AG20443 (cell line): ENCODE measurements around the gene DTX1.
"Not testable (repeated sequence)": the region's sequence is repeated elsewhere in the genome, so short reads cannot be mapped to it uniquely, and the experiment has no call there.

ENCODE experiments used
- DNase-seq: peaks from one replicate; pipeline ENCODE4 v3.0.0; 2012; ENCODE audit warnings: low spot score, mixed read lengths

Gene DTX1

DNA sequence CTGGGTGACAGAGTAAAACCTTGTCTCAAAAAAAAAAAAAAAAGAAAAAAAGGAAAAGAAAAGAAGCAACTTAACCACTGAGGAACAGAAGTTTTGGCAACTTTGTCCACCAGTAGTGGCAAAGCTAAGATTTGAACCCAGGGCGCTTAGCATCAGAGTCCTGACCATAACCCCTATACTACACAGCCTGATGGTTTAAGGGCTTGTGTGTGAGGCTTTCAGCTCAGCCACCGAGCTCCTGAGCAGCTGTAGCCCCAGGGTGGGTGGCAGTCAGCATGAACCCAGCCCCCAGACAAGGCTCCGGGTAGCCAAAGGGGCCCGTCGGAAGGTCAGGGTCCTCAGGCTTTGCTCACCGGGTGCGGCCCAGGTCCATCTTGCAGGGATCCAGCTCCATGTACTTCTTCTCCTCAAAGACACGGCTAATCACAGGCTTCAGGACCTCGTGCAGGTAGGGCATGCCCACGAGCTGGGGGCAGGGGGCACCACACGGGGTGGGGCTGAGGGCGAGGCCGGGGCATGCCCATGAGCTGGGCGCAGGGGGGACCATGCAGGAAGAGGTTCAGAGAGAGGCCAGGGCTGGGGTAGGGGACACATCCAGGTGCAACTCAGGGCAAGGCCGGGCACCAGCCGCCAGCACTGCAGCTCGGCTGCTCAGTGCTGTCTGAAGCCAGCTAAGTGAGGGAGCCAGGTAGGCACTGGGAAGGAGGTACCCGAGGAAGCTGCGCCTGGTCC, 58.1 kb downstream of the DTX1 start:
- no peak for DNase-seq

DNA sequence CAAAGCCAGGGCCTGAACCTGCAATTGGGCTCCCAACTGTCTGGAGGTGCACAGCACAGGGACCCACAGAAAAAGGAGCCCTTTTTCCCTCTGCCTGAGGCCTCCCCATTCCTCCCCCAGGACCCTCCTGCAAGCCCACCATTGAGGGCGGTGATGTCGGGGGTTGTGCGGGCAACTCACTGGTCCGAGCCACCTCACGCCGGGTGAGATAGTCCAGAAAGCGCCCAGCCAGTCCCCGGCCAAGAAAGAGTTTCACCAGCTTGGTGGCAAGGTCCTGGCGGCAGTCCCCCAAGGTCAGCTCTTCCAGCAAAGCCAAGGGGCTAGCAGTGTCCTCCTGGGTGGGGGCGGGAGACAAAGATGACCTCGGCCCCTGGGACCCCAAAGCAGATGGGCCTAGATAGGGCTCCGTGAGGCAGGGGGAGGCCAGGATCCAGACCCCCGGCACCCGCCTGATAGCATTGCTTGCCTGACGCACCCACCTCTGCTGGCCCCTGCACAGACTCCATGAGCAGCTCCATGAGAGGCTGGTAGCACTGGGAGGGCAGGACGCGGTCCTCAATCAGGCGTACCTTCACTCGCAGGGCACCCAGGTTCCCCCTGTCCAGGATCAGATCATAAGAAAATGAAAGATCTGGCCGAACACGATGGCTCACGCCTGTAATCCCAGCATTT, 59.1 kb downstream of the DTX1 start:
- no peak for DNase-seq

DNA sequence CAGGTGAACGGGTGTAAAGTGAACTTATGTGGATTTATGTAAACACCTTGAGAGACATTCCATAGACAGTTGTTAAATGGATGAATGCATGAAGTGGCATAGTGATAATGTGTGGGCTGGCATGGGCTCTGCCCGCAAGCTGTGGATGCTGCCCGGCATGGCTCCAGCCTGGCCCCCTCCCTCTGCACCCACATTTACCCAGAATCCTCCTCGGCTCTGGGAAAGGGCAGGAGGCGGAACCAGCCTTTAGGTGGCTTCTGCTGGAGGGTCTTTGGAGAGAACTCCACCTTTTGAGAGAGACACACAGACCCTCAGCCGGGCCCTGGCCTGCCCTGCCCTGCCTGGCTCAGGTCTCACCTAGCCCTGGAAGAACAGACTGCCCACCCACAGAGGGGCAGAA, 60.3 kb downstream of the DTX1 start:
- DNase-seq, result no peak

DNA sequence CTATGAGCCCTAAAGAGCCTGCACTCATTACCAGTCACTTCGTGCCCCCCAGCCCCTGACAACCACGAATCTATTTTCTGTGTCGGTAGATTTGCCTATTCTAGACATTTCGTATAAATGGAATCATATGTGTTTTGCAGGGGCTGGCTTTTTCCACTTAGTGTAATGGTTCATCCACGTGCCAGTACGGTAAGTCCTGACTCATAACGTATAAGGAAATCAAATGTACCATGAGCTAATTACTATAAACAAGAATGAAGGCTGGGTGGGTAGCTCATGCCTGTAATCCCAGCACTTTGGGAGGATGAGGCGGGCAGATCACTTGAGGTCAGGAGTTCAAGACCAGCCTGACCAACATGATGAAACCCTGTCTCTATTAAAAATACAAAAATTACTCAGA, 61.2 kb downstream of the DTX1 start:
- DNase-seq, result not testable (repeated sequence)

DNA sequence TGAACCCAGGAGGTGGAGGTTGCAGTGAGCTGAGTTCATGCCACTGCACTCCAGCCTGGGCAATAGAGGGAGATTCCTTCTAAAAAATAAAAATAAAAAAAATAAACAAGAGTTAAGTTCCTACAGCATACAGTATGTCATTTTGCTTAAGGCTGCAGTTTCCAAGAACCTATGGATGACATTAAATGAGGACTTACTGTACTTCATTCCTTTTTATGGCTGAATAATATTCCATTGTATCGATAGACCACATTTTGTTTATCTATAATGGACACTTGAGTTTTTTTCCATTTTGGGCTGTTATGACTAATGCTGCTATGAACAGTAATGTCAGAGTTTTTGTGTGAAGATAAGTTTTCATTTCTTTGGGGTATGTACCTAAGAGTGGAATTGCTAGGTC, 61.6 kb downstream of the DTX1 start:
- no peak for DNase-seq

DNA sequence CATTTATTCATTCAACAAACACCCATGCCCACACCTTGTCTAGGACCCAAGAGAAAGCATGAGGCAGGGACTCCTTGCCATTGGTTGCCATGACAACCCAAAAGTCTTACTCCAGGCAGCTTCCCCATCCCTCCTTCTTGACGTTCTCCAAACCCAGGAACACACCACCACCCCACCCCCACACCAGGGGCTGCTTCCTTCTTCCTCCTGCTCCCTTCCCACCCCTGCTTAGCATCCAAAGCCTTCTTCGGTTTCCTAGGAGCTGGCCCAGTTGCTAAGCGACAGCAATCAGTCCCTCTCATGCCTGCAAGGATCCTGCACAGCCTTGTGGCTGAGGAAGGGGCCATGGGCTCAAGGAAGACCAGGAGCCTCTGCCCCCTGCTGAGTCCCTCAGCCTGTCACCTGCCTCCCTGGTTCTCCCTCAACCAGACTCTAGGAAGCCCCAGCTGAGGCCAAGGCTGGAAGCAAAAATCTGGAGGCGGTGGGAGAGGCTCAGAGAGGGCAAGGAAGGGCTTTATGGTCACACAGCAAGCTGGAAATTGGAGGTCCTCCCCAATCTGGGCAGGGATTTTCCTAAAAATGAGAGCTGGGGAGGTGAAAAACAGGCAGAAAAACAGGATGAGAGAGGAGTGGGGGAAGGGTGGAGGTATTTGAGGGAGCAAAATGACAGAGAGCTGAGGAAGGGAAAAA, 63.6 kb downstream of the DTX1 start:
- DNase-seq, result no peak

DNA sequence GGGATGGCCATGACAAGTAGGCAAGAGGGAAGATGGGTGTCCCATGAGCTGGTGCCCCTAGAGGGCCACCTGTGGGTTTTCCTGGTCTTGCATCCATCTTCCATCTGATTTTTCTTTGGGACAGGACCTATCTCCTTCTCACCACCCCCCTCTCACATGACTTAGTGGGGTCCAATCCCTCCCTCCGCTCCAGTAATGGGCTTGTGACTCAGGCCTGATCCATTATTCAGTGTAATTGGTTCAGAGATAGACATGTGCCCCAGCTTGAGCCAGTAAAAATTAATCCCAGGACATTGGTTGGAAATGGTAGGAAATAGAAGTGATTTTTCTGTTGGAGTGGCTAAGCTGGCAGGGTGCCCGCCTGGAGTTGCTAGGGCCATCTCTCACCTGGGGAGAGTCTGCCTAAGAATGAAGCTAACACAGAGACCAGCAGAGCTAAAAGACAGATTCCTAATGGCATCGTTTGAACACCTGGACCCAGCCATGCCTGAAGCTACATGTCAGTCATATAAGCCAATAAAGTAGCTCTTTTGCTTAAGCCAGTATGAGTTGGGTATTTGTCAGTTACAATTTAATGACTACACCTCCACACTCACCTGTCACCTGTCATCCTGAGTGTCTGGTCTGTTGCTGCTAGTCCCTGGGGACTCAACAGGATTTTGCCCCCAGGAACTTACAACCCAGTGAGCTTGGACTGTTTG, 64.3 kb downstream of the DTX1 start:
- no peak for DNase-seq

DNA sequence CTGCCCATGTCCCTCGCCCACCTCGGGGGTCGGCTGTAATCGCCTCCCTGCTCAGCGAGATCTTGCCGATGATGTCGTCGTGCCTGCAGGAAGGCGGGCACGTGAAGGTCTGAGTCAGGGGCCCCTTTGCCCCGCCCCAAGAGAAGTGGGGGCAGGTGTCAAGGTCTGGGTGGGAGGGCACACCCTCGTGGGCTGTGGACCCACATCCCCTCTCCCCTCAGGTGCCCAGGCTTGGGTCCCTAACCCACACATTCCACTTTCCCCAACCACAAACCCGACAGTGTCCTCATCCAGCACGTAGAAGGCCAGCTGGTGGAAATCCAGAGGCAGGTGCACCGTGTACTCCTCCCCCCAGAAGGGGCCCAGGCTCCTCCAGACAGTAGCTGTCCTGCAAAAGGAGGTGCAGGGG, 71.3 kb downstream of the DTX1 start:
- DNase-seq, result no peak

DNA sequence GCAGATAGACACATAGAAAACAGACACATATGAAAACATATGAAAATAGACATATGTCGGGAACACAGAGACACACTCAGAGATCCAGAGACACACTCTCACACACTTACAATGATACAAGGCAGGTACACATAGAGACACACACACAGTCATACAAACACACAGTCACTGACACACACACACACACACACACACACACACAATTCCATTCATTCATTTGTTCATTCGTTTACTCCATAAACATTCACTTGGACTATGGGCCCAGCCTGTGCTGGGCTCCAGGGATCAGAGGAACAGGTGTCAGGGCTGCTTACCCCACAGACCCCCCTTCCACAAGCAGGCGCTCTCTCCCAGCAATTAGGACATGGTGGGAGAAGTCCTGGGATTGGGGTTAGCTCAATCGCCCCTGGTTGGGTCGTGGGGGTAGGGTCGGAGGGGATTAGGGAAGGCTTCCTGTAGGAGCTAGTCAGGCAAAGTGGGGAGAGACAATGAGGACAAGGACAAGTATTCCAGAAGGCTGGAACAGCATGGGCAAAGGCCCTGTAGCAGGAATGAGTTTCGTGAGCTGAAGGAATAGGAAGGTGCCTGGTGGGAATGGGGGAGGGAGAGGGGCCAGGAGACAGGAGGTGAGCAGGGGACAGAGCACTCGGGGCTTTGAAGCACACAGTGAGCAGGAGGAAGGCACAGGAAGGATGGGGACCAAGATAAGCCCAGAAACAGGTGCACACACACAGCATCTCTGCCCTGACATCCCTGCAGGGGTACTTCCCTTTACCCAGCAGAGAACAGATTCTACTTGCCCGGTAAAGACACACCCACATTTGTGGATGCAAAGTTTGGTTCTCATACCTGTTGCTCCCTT, 72.5 kb downstream of the DTX1 start:
- no peak for DNase-seq

- DNase-seq, result no peak
Measured at GRCh38 chr12:113129664-113130456, 73.3 kb downstream of the DTX1 start.

GRCh38 chr12:113130457-113131135, 74.1 kb downstream of the DTX1 start:
- DNase-seq, result no peak

DNA sequence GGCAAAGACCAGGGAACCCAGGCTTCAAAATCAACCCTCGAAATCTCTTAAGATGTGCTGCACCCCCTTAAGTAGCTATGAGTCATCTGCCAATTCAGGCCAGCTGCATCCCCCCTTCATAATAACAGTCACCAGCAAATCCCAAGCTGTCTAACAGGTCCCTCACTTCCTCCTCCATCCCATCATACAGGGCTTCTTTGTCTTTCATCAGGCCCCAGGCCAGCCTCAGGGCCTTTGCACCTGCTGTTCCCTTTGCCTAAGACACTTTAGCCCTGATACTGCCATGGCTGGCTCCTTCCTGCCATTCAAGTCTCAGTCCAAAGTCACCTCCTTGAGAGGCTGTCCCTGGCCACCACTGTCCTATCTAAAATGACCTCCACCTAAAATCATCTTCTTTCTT, 75.0 kb downstream of the DTX1 start:
- DNase-seq, result no peak

GRCh38 chr12:113133036-113133435, 76.5 kb downstream of the DTX1 start:
- DNase-seq, result no peak

GRCh38 chr12:113133666-113134065, 77.1 kb downstream of the DTX1 start:
- no peak for DNase-seq

GRCh38 chr12:113134071-113134470, 77.5 kb downstream of the DTX1 start:
- DNase-seq, result no peak

- no peak for DNase-seq
Measured at GRCh38 chr12:113134521-113134951, 78.0 kb downstream of the DTX1 start.

GRCh38 chr12:113135178-113136127, 78.9 kb downstream of the DTX1 start, which contains the start of gene RASAL1:
Gene RASAL1 (minus strand): TSS chr12:113135761. CDS start chr12:113135462, 299 bp downstream.
- no peak for DNase-seq

- DNase-seq, result no peak
Measured at GRCh38 chr12:113136128-113136989, 79.8 kb downstream of the DTX1 start.
